SK-N-SH (cell line): ENCODE results near the gene DMAC1. TPM values are rescaled to one million over a fixed set of nuclear protein-coding genes. Genes with fewer than 3 reads are reported as not detected.

Experiments
- CTCF ChIA-PET: fragments of 300-600, 350-600 bp; formaldehyde crosslinking; extraction: SDS; loops from one replicate; lab custom pipeline; 2021; lab: Yijun Ruan, JAX
- POLR2A ChIA-PET: fragments of 350-600 bp; sonication (Branson Sonifier 250); formaldehyde crosslinking; extraction: SDS; loops from one replicate; lab custom pipeline; 2020; ENCODE audit warnings: antibody characterized with exemption, inconsistent platforms; lab: Yijun Ruan, JAX
- DNase-seq: peaks from one replicate; pipeline ENCODE4 v3.0.0; 2012
- H2AFZ ChIP-seq: fragments of 200-600 bp; sonication (generic); 2 replicates; pipeline ENCODE4 v1.8.1; 2016; ENCODE audit warnings: antibody characterized with exemption, mild to moderate bottlenecking, low read depth
- H3F3A ChIP-seq: fragments of 200-600 bp; sonication (generic); replicated peaks from 2 replicates; pipeline ENCODE3; 2016; ENCODE audit warnings: antibody characterized with exemption, mild to moderate bottlenecking; ENCODE audit not compliant: insufficient read depth
- H3K27ac ChIP-seq, 2 experiments: fragments of 200-500 bp in 1 of 2; fragments of 200-600 bp in 1 of 2; sonication (Bioruptor generic) in 1 of 2; sonication (generic), shearing (Covaris generic) in 1 of 2; 2 replicates each; pipeline versions ENCODE4 v1.5.1 to v1.6.1; 2014 to 2016; ENCODE audit warnings: low read depth in 2 of 2, inconsistent platforms in 1 of 2, low read length in 1 of 2, mild to moderate bottlenecking in 1 of 2, mixed read lengths in 1 of 2
- H3K27me3 ChIP-seq: fragments of 200-600 bp; sonication (generic), shearing (Covaris generic); 2 replicates; pipeline ENCODE4 v1.6.1; 2016; ENCODE audit warnings: mixed run types; ENCODE audit not compliant: insufficient read depth
- H3K36me3 ChIP-seq, 2 experiments: fragments of 200-500 bp in 1 of 2; fragments of 200-600 bp in 1 of 2; sonication (Bioruptor generic) in 1 of 2; sonication (generic) in 1 of 2; replicated peaks in 1 of 2; 2 replicates each; pipeline versions ENCODE3 to v1.5.1; 2014 to 2016; ENCODE audit warnings: low read length in 1 of 2, mild to moderate bottlenecking in 1 of 2; ENCODE audit not compliant: insufficient read depth in 2 of 2, control insufficient read depth in 1 of 2
- H3K4me1 ChIP-seq, 2 experiments: fragments of 200-500 bp in 1 of 2; fragments of 200-600 bp in 1 of 2; sonication (Bioruptor generic) in 1 of 2; sonication (generic), shearing (Covaris generic) in 1 of 2; 2 replicates each; pipeline versions ENCODE4 v1.5.1 to v1.6.1; 2014 to 2016; ENCODE audit warnings: low read depth in 1 of 2, low read length in 1 of 2, mixed run types in 1 of 2; ENCODE audit not compliant: insufficient read depth in 2 of 2, control insufficient read depth in 1 of 2
- H3K4me2 ChIP-seq: fragments of 200-600 bp; sonication (generic), shearing (Covaris generic); 2 replicates; pipeline ENCODE4 v1.6.1; 2017; ENCODE audit warnings: mixed run types
- H3K4me3 ChIP-seq, 2 experiments: fragments of 200-500 bp in 1 of 2; fragments of 200-600 bp in 1 of 2; sonication (Bioruptor generic) in 1 of 2; sonication (generic), shearing (Covaris generic) in 1 of 2; 2 replicates each; pipeline versions ENCODE4 v1.5.1 to v1.8.1; 2014 to 2016; ENCODE audit warnings: low read depth in 2 of 2, inconsistent platforms in 1 of 2, low read length in 1 of 2, mild to moderate bottlenecking in 1 of 2, mixed read lengths in 1 of 2, moderate library complexity in 1 of 2
- H3K79me2 ChIP-seq: fragments of 200-600 bp; sonication (generic); 2 replicates; pipeline ENCODE4 v1.8.1; 2017; ENCODE audit warnings: mild to moderate bottlenecking; ENCODE audit not compliant: insufficient read depth
- H3K9ac ChIP-seq: fragments of 200-600 bp; sonication (generic); 2 replicates; pipeline ENCODE4 v1.6.1; 2017; ENCODE audit warnings: mixed run types
- H3K9me2 ChIP-seq: fragments of 200-600 bp; sonication (generic); 2 replicates; pipeline ENCODE4 v1.6.1; 2017; ENCODE audit warnings: mixed run types
- H3K9me3 ChIP-seq: fragments of 200-600 bp; sonication (generic); 2 replicates; pipeline ENCODE4 v1.6.1; 2017; ENCODE audit warnings: mixed run types, mild to moderate bottlenecking, moderate library complexity
- H4K20me1 ChIP-seq: fragments of 200-600 bp; sonication (generic); 2 replicates; pipeline ENCODE4 v1.6.1; 2017; ENCODE audit warnings: mild to moderate bottlenecking, mixed run types; ENCODE audit not compliant: insufficient read depth
- FOSL2 ChIP-seq: IDR thresholded peaks from 2 replicates; pipeline ENCODE4 v1.4.0; 2012; ENCODE audit warnings: low read depth, mild to moderate bottlenecking, moderate library complexity, borderline replicate concordance
- FOXM1 ChIP-seq: IDR thresholded peaks from 2 replicates; pipeline ENCODE4 v1.4.0; 2012; ENCODE audit warnings: low read depth, mild to moderate bottlenecking
- MEF2A ChIP-seq: IDR thresholded peaks from 2 replicates; pipeline ENCODE4 v1.4.0; 2012; ENCODE audit warnings: low read depth, borderline replicate concordance
- MXI1 ChIP-seq: IDR thresholded peaks from 2 replicates; pipeline ENCODE4 v1.6.1; 2012; ENCODE audit warnings: mild to moderate bottlenecking, low read depth, low read length, improper control_type of control experiment
- POLR2AphosphoS5 ChIP-seq: IDR thresholded peaks from 2 replicates; pipeline ENCODE4 v1.6.1; 2012; ENCODE audit warnings: low read depth, low read length
- RFX5 ChIP-seq: IDR thresholded peaks from 2 replicates; pipeline ENCODE4 v1.6.1; 2012; ENCODE audit warnings: mild to moderate bottlenecking, improper control_type of control experiment, low read length
- RXRA ChIP-seq: IDR thresholded peaks from 2 replicates; pipeline ENCODE4 v1.4.0; 2012; ENCODE audit warnings: low read depth, mild to moderate bottlenecking, borderline replicate concordance
- SIN3A ChIP-seq: IDR thresholded peaks from 2 replicates; pipeline ENCODE4 v1.6.1; 2012; ENCODE audit warnings: low read depth, mild to moderate bottlenecking, low read length, moderate library complexity, borderline replicate concordance
- TAF1 ChIP-seq: IDR thresholded peaks from 2 replicates; pipeline ENCODE4 v1.6.1; 2012; ENCODE audit warnings: low read depth, mild to moderate bottlenecking, low read length, moderate library complexity, borderline replicate concordance
- WGBS: methylation state at CpG from one replicate; pipeline ENCODE4 v1.1.6; 2017; ENCODE audit warnings: low lambda C conversion rate; 5-methylcytosine and 5-hydroxymethylcytosine counted together
- polyA plus RNA-seq, 3 experiments: library from polyadenylated mRNA; depleted of rRNA; stranded (reverse); fragments of >200 nt; gene quantifications; 2 replicates each; pipeline ENCODE4 v1.2.3, GENCODE V29; 2012
- TF ChIP-seq, protein P1 (sequence below): IDR thresholded peaks from 2 replicates; pipeline ENCODE4; 2012
- TF ChIP-seq, protein P2 (sequence below): IDR thresholded peaks from 2 replicates; pipeline ENCODE4 v1.4.0; 2012; ENCODE audit warnings: low read depth
- TF ChIP-seq, protein P3 (sequence below): IDR thresholded peaks from 2 replicates; pipeline ENCODE4 v1.4.0; 2012; ENCODE audit warnings: low read depth, borderline replicate concordance

The DMAC1 gene
- polyA plus RNA-seq, 1 of the 3 experiments (the other 2 are of a cell fraction): 21.7 TPM

DNA sequence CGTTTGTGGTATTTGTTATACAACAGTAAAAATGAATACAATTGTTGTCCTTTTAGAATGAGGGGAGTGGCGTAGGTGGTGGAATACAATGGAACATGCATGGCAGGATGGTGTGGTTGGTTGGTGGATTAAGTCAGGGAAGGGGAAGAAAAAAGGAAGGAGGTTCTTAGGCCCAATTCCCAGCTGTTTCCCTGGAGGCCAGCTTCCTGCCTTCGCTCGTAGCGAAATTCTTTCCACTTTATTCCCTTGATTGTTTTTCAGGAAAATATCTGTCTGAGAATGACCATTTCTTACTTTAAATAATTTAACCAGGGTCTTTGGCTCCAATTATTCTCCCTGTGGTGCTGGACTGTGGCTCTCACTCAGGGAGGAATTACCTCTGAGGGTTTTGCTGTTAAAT is 24.1 kb upstream of the DMAC1 start:
- H3K4me3 ChIP-seq: no peak overlapping the region
- WGBS: 71% methylated on average over 5 of the region's 5 CpGs
- no peaks in the 10 kb centered on the region for H3K36me3 ChIP-seq
- CTCF ChIA-PET: interaction anchor here (0.9 kb wide), 1 partner anchor 13 kb away, joined by 3 read pairs; no protein-coding TSS in a partner anchor
- no peaks in the 10 kb centered on the region for H3K9me3 ChIP-seq
- no peaks in the 10 kb centered on the region for H3K4me1 ChIP-seq
- no peaks in the 10 kb centered on the region for H3K79me2 ChIP-seq
- H3K27me3 ChIP-seq: no peaks in the 10 kb centered on the region
- POLR2A ChIA-PET: no interaction called here
- TF ChIP-seq SIN3A (no peak), FOXM1 (no peak)
- H2AFZ ChIP-seq: no peak overlapping the region
- H3K27ac ChIP-seq: no peak overlapping the region
- DNase-seq: no peak
- H3K9ac ChIP-seq: no peak overlapping the region
- H3K4me2 ChIP-seq: no peak overlapping the region
- no peaks in the 10 kb centered on the region for H3K9me2 ChIP-seq
- no peaks in the 10 kb centered on the region for H4K20me1 ChIP-seq
- H3F3A ChIP-seq: no peaks in the 10 kb centered on the region

DNA sequence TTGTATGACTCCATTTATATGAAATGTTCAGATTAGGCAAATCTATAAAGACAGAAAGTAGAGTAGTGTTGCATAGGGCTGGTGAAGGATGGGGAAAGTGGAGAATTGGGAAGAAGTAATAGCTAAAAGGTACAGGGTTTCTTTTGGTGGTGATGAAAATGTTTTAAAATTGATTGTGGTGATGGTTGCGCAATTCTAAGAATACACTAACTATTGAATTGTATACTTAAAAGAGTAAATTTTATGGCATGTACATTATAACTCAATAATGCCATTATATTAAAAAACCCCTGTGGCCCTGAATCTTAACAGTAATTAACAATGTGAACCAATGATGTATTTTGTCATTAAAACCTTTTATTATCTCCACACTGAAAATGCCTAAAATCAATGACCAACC is 20.4 kb upstream of the DMAC1 start:
- DNase-seq: no peak
- no peaks in the 10 kb centered on the region for H3K9me2 ChIP-seq
- ChIA-PET CTCF (no interaction called here), POLR2A (no interaction called here)
- no peak overlapping the region for H3K27ac ChIP-seq
- H2AFZ ChIP-seq: no peak overlapping the region
- no peaks in the 10 kb centered on the region for H3K9me3 ChIP-seq
- TF ChIP-seq RXRA (no peak), SIN3A (no peak), RFX5 (no peak), FOXM1 (no peak), MXI1 (no peak), FOSL2 (no peak), TAF1 (no peak), POLR2AphosphoS5 (no peak), MEF2A (no peak)
- TF ChIP-seq, protein P1, sequence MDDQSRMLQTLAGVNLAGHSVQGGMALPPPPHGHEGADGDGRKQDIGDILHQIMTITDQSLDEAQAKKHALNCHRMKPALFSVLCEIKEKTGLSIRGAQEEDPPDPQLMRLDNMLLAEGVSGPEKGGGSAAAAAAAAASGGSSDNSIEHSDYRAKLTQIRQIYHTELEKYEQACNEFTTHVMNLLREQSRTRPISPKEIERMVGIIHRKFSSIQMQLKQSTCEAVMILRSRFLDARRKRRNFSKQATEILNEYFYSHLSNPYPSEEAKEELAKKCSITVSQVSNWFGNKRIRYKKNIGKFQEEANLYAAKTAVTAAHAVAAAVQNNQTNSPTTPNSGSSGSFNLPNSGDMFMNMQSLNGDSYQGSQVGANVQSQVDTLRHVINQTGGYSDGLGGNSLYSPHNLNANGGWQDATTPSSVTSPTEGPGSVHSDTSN: no peak
- TF ChIP-seq, protein P2, sequence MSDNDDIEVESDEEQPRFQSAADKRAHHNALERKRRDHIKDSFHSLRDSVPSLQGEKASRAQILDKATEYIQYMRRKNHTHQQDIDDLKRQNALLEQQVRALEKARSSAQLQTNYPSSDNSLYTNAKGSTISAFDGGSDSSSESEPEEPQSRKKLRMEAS: no peak
- TF ChIP-seq, protein P3, sequence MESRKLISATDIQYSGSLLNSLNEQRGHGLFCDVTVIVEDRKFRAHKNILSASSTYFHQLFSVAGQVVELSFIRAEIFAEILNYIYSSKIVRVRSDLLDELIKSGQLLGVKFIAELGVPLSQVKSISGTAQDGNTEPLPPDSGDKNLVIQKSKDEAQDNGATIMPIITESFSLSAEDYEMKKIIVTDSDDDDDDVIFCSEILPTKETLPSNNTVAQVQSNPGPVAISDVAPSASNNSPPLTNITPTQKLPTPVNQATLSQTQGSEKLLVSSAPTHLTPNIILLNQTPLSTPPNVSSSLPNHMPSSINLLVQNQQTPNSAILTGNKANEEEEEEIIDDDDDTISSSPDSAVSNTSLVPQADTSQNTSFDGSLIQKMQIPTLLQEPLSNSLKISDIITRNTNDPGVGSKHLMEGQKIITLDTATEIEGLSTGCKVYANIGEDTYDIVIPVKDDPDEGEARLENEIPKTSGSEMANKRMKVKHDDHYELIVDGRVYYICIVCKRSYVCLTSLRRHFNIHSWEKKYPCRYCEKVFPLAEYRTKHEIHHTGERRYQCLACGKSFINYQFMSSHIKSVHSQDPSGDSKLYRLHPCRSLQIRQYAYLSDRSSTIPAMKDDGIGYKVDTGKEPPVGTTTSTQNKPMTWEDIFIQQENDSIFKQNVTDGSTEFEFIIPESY: no peak
- H3K27me3 ChIP-seq: no peaks in the 10 kb centered on the region
- H3K4me2 ChIP-seq: no peak overlapping the region
- H3F3A ChIP-seq: no peaks in the 10 kb centered on the region
- WGBS: 84% methylated on average over 1 of the region's 1 CpG
- no peaks in the 10 kb centered on the region for H3K4me1 ChIP-seq
- H3K79me2 ChIP-seq: no peaks in the 10 kb centered on the region
- no peak overlapping the region for H3K4me3 ChIP-seq
- no peaks in the 10 kb centered on the region for H4K20me1 ChIP-seq
- no peaks in the 10 kb centered on the region for H3K36me3 ChIP-seq
- H3K9ac ChIP-seq: no peak overlapping the region
